ENCODE data around the gene CCL11.

DNA sequence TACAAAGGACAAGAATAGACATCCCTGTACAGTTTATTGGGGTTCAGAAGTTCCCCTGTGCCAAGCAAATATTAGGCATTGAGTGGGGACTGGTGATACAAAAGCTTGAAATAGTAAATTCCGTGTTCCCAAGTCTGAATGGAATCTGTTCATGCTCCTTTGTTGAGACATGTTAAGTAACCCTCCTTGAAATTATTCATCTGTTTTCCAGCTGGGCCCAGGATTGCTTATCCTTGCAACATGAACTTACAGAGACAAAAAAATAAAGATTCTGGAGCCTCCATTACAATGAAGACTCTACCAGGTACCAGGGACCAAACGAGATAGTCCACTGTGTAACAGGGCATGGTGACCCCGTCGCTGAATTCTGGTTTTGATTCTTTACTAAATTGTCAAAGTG, 27.6 kb downstream of the CCL11 start:
- TF ChIP-seq ZNF175 (tag by site-specific recombination; IDR thresholded peaks at IDR 0.05) (no peak), KLF9 (tag by site-specific recombination; IDR thresholded peaks at IDR 0.05; ENCODE audit: low read depth) (no peak), ZBTB7A (tag by site-specific recombination; IDR thresholded peaks at IDR 0.05; ENCODE audit: low read depth) (no peak), KLF1 (tag by site-specific recombination; IDR thresholded peaks at IDR 0.05) (no peak), YY1 (tag by site-specific recombination; IDR thresholded peaks at IDR 0.05) (no peak), TCF7L2 (IDR thresholded peaks at IDR 0.05; ENCODE audit: borderline replicate concordance, low read depth, low read length) (no peak)
- TF ChIP-seq, protein P1, sequence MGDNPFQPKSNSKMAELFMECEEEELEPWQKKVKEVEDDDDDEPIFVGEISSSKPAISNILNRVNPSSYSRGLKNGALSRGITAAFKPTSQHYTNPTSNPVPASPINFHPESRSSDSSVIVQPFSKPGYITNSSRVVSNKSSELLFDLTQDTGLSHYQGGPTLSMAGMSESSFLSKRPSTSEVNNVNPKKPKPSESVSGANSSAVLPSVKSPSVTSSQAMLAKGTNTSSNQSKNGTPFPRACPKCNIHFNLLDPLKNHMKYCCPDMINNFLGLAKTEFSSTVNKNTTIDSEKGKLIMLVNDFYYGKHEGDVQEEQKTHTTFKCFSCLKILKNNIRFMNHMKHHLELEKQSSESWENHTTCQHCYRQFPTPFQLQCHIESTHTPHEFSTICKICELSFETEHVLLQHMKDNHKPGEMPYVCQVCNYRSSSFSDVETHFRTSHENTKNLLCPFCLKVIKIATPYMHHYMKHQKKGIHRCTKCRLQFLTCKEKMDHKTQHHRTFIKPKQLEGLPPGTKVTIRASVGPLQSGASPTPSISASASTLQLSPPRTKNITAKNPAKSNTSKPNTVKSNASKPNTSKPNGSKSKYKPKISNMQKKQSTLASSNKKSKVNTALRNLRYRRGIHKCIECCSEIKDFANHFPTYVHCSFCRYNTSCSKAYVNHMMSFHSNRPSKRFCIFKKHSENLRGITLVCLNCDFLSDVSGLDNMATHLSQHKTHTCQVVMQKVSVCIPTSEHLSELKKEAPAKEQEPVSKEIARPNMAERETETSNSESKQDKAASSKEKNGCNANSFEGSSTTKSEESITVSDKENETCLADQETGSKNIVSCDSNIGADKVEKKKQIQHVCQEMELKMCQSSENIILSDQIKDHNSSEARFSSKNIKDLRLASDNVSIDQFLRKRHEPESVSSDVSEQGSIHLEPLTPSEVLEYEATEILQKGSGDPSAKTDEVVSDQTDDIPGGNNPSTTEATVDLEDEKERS (tag by site-specific recombination; IDR thresholded peaks at IDR 0.05) = no peak
- TF ChIP-seq, protein P2, sequence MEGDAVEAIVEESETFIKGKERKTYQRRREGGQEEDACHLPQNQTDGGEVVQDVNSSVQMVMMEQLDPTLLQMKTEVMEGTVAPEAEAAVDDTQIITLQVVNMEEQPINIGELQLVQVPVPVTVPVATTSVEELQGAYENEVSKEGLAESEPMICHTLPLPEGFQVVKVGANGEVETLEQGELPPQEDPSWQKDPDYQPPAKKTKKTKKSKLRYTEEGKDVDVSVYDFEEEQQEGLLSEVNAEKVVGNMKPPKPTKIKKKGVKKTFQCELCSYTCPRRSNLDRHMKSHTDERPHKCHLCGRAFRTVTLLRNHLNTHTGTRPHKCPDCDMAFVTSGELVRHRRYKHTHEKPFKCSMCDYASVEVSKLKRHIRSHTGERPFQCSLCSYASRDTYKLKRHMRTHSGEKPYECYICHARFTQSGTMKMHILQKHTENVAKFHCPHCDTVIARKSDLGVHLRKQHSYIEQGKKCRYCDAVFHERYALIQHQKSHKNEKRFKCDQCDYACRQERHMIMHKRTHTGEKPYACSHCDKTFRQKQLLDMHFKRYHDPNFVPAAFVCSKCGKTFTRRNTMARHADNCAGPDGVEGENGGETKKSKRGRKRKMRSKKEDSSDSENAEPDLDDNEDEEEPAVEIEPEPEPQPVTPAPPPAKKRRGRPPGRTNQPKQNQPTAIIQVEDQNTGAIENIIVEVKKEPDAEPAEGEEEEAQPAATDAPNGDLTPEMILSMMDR (tag by site-specific recombination; IDR thresholded peaks at IDR 0.05) = no peak
- TF ChIP-seq, protein P3, sequence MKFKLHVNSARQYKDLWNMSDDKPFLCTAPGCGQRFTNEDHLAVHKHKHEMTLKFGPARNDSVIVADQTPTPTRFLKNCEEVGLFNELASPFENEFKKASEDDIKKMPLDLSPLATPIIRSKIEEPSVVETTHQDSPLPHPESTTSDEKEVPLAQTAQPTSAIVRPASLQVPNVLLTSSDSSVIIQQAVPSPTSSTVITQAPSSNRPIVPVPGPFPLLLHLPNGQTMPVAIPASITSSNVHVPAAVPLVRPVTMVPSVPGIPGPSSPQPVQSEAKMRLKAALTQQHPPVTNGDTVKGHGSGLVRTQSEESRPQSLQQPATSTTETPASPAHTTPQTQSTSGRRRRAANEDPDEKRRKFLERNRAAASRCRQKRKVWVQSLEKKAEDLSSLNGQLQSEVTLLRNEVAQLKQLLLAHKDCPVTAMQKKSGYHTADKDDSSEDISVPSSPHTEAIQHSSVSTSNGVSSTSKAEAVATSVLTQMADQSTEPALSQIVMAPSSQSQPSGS (tag by site-specific recombination; IDR thresholded peaks at IDR 0.05; ENCODE audit: low read depth) = no peak
- TF ChIP-seq, protein P4, sequence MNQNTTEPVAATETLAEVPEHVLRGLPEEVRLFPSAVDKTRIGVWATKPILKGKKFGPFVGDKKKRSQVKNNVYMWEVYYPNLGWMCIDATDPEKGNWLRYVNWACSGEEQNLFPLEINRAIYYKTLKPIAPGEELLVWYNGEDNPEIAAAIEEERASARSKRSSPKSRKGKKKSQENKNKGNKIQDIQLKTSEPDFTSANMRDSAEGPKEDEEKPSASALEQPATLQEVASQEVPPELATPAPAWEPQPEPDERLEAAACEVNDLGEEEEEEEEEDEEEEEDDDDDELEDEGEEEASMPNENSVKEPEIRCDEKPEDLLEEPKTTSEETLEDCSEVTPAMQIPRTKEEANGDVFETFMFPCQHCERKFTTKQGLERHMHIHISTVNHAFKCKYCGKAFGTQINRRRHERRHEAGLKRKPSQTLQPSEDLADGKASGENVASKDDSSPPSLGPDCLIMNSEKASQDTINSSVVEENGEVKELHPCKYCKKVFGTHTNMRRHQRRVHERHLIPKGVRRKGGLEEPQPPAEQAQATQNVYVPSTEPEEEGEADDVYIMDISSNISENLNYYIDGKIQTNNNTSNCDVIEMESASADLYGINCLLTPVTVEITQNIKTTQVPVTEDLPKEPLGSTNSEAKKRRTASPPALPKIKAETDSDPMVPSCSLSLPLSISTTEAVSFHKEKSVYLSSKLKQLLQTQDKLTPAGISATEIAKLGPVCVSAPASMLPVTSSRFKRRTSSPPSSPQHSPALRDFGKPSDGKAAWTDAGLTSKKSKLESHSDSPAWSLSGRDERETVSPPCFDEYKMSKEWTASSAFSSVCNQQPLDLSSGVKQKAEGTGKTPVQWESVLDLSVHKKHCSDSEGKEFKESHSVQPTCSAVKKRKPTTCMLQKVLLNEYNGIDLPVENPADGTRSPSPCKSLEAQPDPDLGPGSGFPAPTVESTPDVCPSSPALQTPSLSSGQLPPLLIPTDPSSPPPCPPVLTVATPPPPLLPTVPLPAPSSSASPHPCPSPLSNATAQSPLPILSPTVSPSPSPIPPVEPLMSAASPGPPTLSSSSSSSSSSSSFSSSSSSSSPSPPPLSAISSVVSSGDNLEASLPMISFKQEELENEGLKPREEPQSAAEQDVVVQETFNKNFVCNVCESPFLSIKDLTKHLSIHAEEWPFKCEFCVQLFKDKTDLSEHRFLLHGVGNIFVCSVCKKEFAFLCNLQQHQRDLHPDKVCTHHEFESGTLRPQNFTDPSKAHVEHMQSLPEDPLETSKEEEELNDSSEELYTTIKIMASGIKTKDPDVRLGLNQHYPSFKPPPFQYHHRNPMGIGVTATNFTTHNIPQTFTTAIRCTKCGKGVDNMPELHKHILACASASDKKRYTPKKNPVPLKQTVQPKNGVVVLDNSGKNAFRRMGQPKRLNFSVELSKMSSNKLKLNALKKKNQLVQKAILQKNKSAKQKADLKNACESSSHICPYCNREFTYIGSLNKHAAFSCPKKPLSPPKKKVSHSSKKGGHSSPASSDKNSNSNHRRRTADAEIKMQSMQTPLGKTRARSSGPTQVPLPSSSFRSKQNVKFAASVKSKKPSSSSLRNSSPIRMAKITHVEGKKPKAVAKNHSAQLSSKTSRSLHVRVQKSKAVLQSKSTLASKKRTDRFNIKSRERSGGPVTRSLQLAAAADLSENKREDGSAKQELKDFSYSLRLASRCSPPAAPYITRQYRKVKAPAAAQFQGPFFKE (tag by site-specific recombination; IDR thresholded peaks at IDR 0.05; ENCODE audit: borderline replicate concordance) = no peak
- TF ChIP-seq, protein P5, sequence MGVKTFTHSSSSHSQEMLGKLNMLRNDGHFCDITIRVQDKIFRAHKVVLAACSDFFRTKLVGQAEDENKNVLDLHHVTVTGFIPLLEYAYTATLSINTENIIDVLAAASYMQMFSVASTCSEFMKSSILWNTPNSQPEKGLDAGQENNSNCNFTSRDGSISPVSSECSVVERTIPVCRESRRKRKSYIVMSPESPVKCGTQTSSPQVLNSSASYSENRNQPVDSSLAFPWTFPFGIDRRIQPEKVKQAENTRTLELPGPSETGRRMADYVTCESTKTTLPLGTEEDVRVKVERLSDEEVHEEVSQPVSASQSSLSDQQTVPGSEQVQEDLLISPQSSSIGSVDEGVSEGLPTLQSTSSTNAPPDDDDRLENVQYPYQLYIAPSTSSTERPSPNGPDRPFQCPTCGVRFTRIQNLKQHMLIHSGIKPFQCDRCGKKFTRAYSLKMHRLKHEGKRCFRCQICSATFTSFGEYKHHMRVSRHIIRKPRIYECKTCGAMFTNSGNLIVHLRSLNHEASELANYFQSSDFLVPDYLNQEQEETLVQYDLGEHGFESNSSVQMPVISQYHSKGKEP (tag by site-specific recombination; IDR thresholded peaks at IDR 0.05) = no peak

Data from HEK293 (cell line).